B cell (primary cell): ENCODE results near the gene ARID3A. TPM values are rescaled to one million over a fixed set of nuclear protein-coding genes. Genes with fewer than 3 reads are reported as not detected.

ENCODE experiments used
- ATAC-seq: fragments of 200-7000 bp; cut with Tn5 transposase; one replicate; pipeline ENCODE4 v1.10.0; 2021; ENCODE audit warnings: low read depth, mild to moderate bottlenecking, moderate number of reproducible peaks, moderate library complexity
- CTCF ChIA-PET: fragments of 350-600 bp; sonication (Branson Sonifier 250); formaldehyde crosslinking; loops from one replicate; lab custom pipeline; 2021; ENCODE audit warnings: antibody characterized with exemption, inconsistent platforms; lab: Charles Lee
- POLR2A ChIA-PET: fragments of 350-600 bp; sonication (Branson Sonifier 250); formaldehyde crosslinking; loops from one replicate; lab custom pipeline; 2021; ENCODE audit warnings: antibody characterized with exemption; lab: Charles Lee
- DNase-seq: peaks from one replicate; pipeline ENCODE4 v3.0.0; 2013
- H2AFZ ChIP-seq: 2 replicates; pipeline ENCODE4 v1.6.1; 2012; ENCODE audit warnings: mild to moderate bottlenecking, low read depth, low read length; ENCODE audit not compliant: insufficient read depth, poor library complexity, severe bottlenecking
- H3K27ac ChIP-seq, 2 donors: 1 replicate in 1 of 2; 2 replicates in 1 of 2; pipeline ENCODE4 v1.5.1; 2012 to 2013; ENCODE audit warnings: low read length in 2 of 2, mild to moderate bottlenecking in 2 of 2, moderate library complexity in 1 of 2
- H3K27me3 ChIP-seq, 4 experiments: fragments of 200-600 bp in 1 of 4; sonication (generic) in 1 of 4; replicated peaks in 1 of 4; 1 replicate in 2 of 4; 2 replicates in 2 of 4; pipeline versions ENCODE4 v1.6.1 to v1.7.0; 2013 to 2016; ENCODE audit warnings: low read length in 3 of 4, mild to moderate bottlenecking in 2 of 4, mixed read lengths in 1 of 4, moderate library complexity in 1 of 4; ENCODE audit not compliant: insufficient read depth in 4 of 4, control insufficient read depth in 3 of 4; ENCODE audit errors: control extremely low read depth in 1 of 4
- H3K36me3 ChIP-seq, 2 experiments: replicated peaks in 1 of 2; 1 replicate in 1 of 2; 2 replicates in 1 of 2; pipeline versions ENCODE4 v1.6.1 to v1.7.1; 2013; ENCODE audit warnings: low read length in 1 of 2; ENCODE audit not compliant: insufficient read depth in 2 of 2, control insufficient read depth in 1 of 2; ENCODE audit errors: control extremely low read depth in 1 of 2, extremely low read depth in 1 of 2
- H3K4me1 ChIP-seq, 2 donors: fragments of 200-600 bp in 1 of 2; sonication (generic) in 1 of 2; 1 replicate in 1 of 2; 2 replicates in 1 of 2; pipeline versions ENCODE4 v1.5.1 to v1.6.1; 2013 to 2017; ENCODE audit warnings: low read length in 2 of 2; ENCODE audit not compliant: control insufficient read depth in 2 of 2, insufficient read depth in 2 of 2
- H3K4me2 ChIP-seq: replicated peaks from 2 replicates; pipeline ENCODE3; 2012; ENCODE audit warnings: mild to moderate bottlenecking, low read depth, low read length; ENCODE audit not compliant: poor library complexity, severe bottlenecking
- H3K4me3 ChIP-seq, 5 experiments: fragments of 200-600 bp in 1 of 5; sonication (generic) in 1 of 5; 1 replicate in 3 of 5; 2 replicates in 2 of 5; pipeline versions ENCODE4 v1.5.1 to v1.7.0; 2011 to 2016; ENCODE audit warnings: low read length in 4 of 5, mild to moderate bottlenecking in 4 of 5, low read depth in 2 of 5, control low read depth in 1 of 5, moderate library complexity in 1 of 5; ENCODE audit not compliant: insufficient read depth in 1 of 5; ENCODE audit errors: control extremely low read depth in 1 of 5, extremely low read depth in 1 of 5
- H3K79me2 ChIP-seq: fragments of 200-600 bp; sonication (generic); one replicate; pipeline ENCODE4 v1.6.0; 2016; ENCODE audit warnings: low read length; ENCODE audit not compliant: control insufficient read depth, insufficient read depth
- H3K9ac ChIP-seq: fragments of 200-600 bp; sonication (generic); 2 replicates; pipeline ENCODE4 v1.6.1; 2017; ENCODE audit warnings: mild to moderate bottlenecking, low read length, moderate library complexity
- H3K9me3 ChIP-seq, 3 donors: one replicate each; pipeline versions ENCODE4 v1.6.1 to v1.7.1; 2013; ENCODE audit warnings: low read length in 2 of 3; ENCODE audit not compliant: control insufficient read depth in 2 of 3, insufficient read depth in 1 of 3; ENCODE audit errors: control extremely low read depth in 1 of 3
- H4K20me1 ChIP-seq: 2 replicates; pipeline ENCODE4 v1.6.0; 2012; ENCODE audit warnings: mild to moderate bottlenecking, low read length; ENCODE audit not compliant: insufficient read depth, control insufficient read depth, poor library complexity, severe bottlenecking
- H3K27ac Mint-ChIP-seq: one replicate; pipeline ENCODE4 v1.8.0; 2021; ENCODE audit warnings: mixed read lengths
- H3K27me3 Mint-ChIP-seq: one replicate; pipeline ENCODE4 v1.8.0; 2021; ENCODE audit warnings: mixed read lengths
- H3K4me1 Mint-ChIP-seq: one replicate; pipeline ENCODE4 v1.8.0; 2021; ENCODE audit warnings: mixed read lengths
- H3K4me3 Mint-ChIP-seq: one replicate; pipeline ENCODE4 v1.8.0; 2021; ENCODE audit warnings: mixed read lengths
- H3K9me3 Mint-ChIP-seq: one replicate; pipeline ENCODE4 v1.8.0; 2022; ENCODE audit warnings: mixed read lengths; ENCODE audit not compliant: insufficient read depth
- CTCF ChIP-seq: fragments of 200-600 bp; IDR thresholded peaks from one replicate; pipeline ENCODE4 v1.8.0; 2022; ENCODE audit warnings: antibody characterized with exemption, mild to moderate bottlenecking
- EZH2 ChIP-seq: IDR thresholded peaks from 2 replicates; pipeline ENCODE4 v1.6.1; 2012; ENCODE audit warnings: borderline replicate concordance, low read depth, mild to moderate bottlenecking, moderate library complexity, low read length; ENCODE audit not compliant: insufficient read depth, poor library complexity, severe bottlenecking
- WGBS: methylation state at CpG from one replicate; pipeline ENCODE4 v1.1.5; 2013; ENCODE audit warnings: missing lambda C conversion rate; ENCODE audit not compliant: insufficient coverage; 5-methylcytosine and 5-hydroxymethylcytosine counted together
- intact Hi-C: fragments of 100-400 bp; cut with micrococcal nuclease; formaldehyde crosslinking; loops from one replicate; pipeline ENCODE4 v1.10.0; 2022
- polyA plus RNA-seq: library from polyadenylated mRNA; depleted of rRNA; stranded (reverse); fragments of >200 nt; gene quantifications from 2 replicates; pipeline ENCODE4 v1.2.3, GENCODE V29; 2012
- total RNA-seq, 2 donors: library from RNA; stranded (reverse); fragments of 120-200 nt in 1 of 2; gene quantifications; 1 replicate in 1 of 2; 2 replicates in 1 of 2; pipeline versions ENCODE4 v1.2.3 to v1.2.4, GENCODE V29; 2013 to 2022

Gene ARID3A
- total and polyA plus RNA-seq, 2 donors (not counting 1 experiment from before 2014, with no cell fraction given), result 22.9 to 60.5 TPM

GRCh38 chr19:876089-876488 lies 49.7 kb upstream of the ARID3A start:
- H3K9ac ChIP-seq, result no peak overlapping the region
- POLR2A ChIA-PET, result no interaction called here

More at GRCh38 chr19:876089-876488, 49.7 kb upstream of the ARID3A start:
- Histone ChIP-seq H3K79me2 (peaks cover 13% of the 10 kb centered on the region), H3K4me2 (no peak overlapping the region), H3K4me1 (peaks cover 8 to 17% of the 10 kb centered on the region in 2 donors), H4K20me1 (peaks cover 25% of the 10 kb centered on the region), H3K27me3 (no peaks in the 10 kb centered on the region), H3K9me3 (peaks cover 0 to 3% (median 0%) of the 10 kb centered on the region in 3 donors), H2AFZ (no peak overlapping the region), H3K27ac (no peak overlapping the region), H3K4me3 (no peak overlapping the region), H3K36me3 (peaks cover 0 to 18% of the 10 kb centered on the region in 2 experiments)
- CTCF ChIA-PET, result interaction anchor here (0.8 to 2.1 kb wide), 2 partner anchors 12 to 31 kb away, joined by 3 to 6 read pairs; no protein-coding TSS in a partner anchor
- no peak for ATAC-seq
- Mint-ChIP-seq H3K27me3 (no peaks in the 10 kb centered on the region), H3K9me3 (no peaks in the 10 kb centered on the region), H3K4me3 (no peak overlapping the region), H3K4me1 (peaks cover 9% of the 10 kb centered on the region), H3K27ac (no peak overlapping the region)
- no peak for TF ChIP-seq CTCF
- TF ChIP-seq EZH2, result no peak
- no peak for DNase-seq
- WGBS, result 96% methylated on average over 17 of the region's 18 CpGs
- intact Hi-C loops, result no loop called here
